Astrocyte of the hippocampus (primary cell): Measurements from ENCODE around the gene ZNG1F.
"Not testable (repeated sequence)": the region's sequence is repeated elsewhere in the genome, so short reads cannot be mapped to it uniquely, and the experiment has no call there.

Experiments
- DNase-seq: peaks from one replicate; pipeline ENCODE4 v3.0.0; 2011; ENCODE audit warnings: low read depth, low spot score

ZNG1F gene

DNA sequence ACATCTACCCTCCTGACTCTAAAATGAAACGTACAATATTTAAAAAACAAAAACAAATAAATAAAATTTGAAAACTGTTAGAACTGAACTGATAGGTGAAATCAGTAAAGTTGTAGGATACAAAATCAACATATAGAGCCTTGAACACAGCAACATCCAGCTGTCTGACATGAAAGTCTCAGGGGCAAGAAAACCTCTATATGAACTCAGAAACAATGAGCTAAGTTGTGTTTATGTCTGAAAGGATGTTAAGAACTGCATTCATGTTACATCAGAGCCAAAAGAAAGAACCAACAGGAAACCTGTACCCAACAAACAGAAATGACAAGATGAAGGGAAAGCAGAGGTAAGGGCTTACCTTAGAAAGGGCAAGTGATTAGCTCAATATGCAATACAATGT is 102.4 kb downstream of the ZNG1F start:
- not testable (repeated sequence) for DNase-seq

- DNase-seq: not testable (repeated sequence)
These were observed 102.9 kb downstream of the ZNG1F start for GRCh38 chr9:41086215-41086614.

DNA sequence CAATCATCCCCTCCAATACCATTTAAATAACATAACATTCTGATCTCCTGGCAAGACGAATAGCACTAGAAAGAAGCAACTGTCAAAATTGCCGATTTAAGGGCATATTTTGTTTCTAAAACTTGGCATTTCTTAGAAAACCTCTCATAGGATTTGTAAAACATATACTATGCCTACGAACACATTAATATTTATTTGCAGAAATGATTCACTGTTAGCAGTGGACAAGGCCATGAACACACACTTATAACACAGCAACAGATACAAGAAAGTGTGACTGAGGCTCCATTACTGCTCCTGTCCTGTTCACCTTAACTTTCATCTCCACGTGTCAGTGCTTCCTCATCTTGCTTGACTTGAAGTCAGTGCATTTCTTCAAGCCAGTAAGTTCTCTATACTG is 106.8 kb downstream of the ZNG1F start:
- DNase-seq: not testable (repeated sequence)
